ENCODE results near the gene TAS1R2. TPM values are rescaled to one million over a fixed set of nuclear protein-coding genes. Genes with fewer than 3 reads are reported as not detected.

The TAS1R2 gene

DNA sequence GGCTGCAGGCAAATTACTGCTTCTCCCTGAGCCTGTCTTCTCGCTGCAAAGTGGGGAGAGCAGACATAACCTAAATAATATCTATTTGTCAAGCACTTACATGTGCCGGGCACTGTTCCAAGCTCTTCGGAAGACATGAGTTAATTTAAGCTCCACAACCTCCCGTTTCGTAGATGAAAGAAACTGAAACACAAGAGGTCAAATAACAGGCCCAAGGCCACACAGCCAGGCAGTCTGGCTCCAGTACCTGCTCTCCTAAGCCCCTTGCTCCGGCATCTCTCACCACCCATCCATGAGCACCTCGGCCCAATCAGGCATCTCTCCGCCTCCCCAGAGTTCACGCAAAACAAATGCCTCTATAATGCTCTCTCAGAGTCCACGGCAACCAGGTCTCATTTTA lies 65.4 kb downstream of the TAS1R2 start:
- Histone ChIP-seq H3K4me3 (replicated peaks; ENCODE audit: insufficient read depth, low read length) (no peak overlapping the region), H3K27ac (replicated peaks) (no peak overlapping the region), H3K27me3 (ENCODE audit: insufficient read depth, poor library complexity, severe bottlenecking) (no peaks in the 10 kb centered on the region)
- TF ChIP-seq, protein P1, sequence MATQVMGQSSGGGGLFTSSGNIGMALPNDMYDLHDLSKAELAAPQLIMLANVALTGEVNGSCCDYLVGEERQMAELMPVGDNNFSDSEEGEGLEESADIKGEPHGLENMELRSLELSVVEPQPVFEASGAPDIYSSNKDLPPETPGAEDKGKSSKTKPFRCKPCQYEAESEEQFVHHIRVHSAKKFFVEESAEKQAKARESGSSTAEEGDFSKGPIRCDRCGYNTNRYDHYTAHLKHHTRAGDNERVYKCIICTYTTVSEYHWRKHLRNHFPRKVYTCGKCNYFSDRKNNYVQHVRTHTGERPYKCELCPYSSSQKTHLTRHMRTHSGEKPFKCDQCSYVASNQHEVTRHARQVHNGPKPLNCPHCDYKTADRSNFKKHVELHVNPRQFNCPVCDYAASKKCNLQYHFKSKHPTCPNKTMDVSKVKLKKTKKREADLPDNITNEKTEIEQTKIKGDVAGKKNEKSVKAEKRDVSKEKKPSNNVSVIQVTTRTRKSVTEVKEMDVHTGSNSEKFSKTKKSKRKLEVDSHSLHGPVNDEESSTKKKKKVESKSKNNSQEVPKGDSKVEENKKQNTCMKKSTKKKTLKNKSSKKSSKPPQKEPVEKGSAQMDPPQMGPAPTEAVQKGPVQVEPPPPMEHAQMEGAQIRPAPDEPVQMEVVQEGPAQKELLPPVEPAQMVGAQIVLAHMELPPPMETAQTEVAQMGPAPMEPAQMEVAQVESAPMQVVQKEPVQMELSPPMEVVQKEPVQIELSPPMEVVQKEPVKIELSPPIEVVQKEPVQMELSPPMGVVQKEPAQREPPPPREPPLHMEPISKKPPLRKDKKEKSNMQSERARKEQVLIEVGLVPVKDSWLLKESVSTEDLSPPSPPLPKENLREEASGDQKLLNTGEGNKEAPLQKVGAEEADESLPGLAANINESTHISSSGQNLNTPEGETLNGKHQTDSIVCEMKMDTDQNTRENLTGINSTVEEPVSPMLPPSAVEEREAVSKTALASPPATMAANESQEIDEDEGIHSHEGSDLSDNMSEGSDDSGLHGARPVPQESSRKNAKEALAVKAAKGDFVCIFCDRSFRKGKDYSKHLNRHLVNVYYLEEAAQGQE (IDR thresholded peaks at IDR 0.05; ENCODE audit: insufficient replicate concordance, low read depth): no peak
- TF ChIP-seq SPI1 (IDR thresholded peaks at IDR 0.05; ENCODE audit: borderline replicate concordance, low read depth): no peak
- no peak for TF ChIP-seq GABPA (IDR thresholded peaks at IDR 0.05; ENCODE audit: low read depth)
- no peak for TF ChIP-seq POLR2AphosphoS5 (IDR thresholded peaks at IDR 0.05; ENCODE audit: low read depth)
- TF ChIP-seq, protein P2, sequence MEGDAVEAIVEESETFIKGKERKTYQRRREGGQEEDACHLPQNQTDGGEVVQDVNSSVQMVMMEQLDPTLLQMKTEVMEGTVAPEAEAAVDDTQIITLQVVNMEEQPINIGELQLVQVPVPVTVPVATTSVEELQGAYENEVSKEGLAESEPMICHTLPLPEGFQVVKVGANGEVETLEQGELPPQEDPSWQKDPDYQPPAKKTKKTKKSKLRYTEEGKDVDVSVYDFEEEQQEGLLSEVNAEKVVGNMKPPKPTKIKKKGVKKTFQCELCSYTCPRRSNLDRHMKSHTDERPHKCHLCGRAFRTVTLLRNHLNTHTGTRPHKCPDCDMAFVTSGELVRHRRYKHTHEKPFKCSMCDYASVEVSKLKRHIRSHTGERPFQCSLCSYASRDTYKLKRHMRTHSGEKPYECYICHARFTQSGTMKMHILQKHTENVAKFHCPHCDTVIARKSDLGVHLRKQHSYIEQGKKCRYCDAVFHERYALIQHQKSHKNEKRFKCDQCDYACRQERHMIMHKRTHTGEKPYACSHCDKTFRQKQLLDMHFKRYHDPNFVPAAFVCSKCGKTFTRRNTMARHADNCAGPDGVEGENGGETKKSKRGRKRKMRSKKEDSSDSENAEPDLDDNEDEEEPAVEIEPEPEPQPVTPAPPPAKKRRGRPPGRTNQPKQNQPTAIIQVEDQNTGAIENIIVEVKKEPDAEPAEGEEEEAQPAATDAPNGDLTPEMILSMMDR (IDR thresholded peaks at IDR 0.05; ENCODE audit: insufficient read depth, low read length): no peak
- DNase-seq (ENCODE audit: low read depth in 1 of 2, low spot score in 1 of 2): no peak

DNA sequence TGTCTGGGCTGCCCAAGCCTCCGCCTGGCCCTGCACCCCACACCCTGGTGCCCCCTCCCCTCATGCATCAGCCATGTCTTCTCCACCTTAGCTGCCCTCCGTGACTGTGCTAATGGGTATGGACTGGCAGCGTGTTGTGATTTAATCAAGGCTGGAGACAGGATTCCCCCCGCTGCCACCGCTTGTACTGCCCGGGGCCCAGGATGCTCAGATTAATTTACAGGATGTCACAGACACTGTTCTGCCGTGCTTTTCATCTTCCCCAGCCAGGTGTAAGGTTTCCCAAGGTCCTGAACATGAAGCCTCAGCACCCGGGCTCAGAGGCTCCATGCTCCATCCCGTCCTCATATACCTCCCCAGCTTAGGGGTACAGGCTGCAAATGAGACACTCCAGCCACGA lies 66.3 kb downstream of the TAS1R2 start:
- Histone ChIP-seq H3K4me3 (replicated peaks; ENCODE audit: insufficient read depth, low read length) (no peak overlapping the region), H3K27ac (replicated peaks) (no peak overlapping the region), H3K27me3 (ENCODE audit: insufficient read depth, poor library complexity, severe bottlenecking) (no peaks in the 10 kb centered on the region)
- TF ChIP-seq, protein P1 (IDR thresholded peaks at IDR 0.05; ENCODE audit: insufficient replicate concordance, low read depth): no peak
- TF ChIP-seq GABPA (IDR thresholded peaks at IDR 0.05; ENCODE audit: low read depth) (no peak), SPI1 (IDR thresholded peaks at IDR 0.05; ENCODE audit: borderline replicate concordance, low read depth) (no peak), POLR2AphosphoS5 (IDR thresholded peaks at IDR 0.05; ENCODE audit: low read depth) (no peak)
- TF ChIP-seq, protein P2 (IDR thresholded peaks at IDR 0.05; ENCODE audit: insufficient read depth, low read length): no peak
- no peak for DNase-seq (ENCODE audit: low read depth in 1 of 2, low spot score in 1 of 2)

DNA sequence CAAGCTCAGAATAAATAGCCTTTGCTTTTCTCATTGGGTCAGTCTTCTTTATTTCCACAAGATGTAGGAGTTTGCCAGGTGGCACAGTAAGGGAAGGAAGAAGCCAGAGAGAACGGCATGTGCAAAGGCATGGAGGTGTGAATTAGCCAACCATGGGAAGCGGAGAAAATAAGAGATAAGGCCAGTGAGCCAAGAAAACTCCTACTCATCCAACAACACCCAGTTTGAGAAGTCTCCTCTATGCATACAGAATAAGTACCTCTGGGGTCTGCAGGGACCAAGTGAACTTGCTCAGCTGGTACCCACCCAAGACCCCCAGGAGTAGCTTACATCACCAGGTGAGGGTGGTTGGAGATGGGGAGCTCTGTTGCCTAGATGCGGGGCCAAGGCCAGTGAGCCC lies 66.7 kb downstream of the TAS1R2 start:
- TF ChIP-seq, protein P1 (IDR thresholded peaks at IDR 0.05; ENCODE audit: insufficient replicate concordance, low read depth): no peak
- TF ChIP-seq POLR2AphosphoS5 (IDR thresholded peaks at IDR 0.05; ENCODE audit: low read depth) (no peak), SPI1 (IDR thresholded peaks at IDR 0.05; ENCODE audit: borderline replicate concordance, low read depth) (no peak), GABPA (IDR thresholded peaks at IDR 0.05; ENCODE audit: low read depth) (no peak)
- TF ChIP-seq, protein P2 (IDR thresholded peaks at IDR 0.05; ENCODE audit: insufficient read depth, low read length): no peak
- Histone ChIP-seq H3K4me3 (replicated peaks; ENCODE audit: insufficient read depth, low read length) (no peak overlapping the region), H3K27me3 (ENCODE audit: insufficient read depth, poor library complexity, severe bottlenecking) (no peaks in the 10 kb centered on the region), H3K27ac (replicated peaks) (no peak overlapping the region)
- DNase-seq (ENCODE audit: low read depth in 1 of 2, low spot score in 1 of 2): no peak

Small RNA genes within 50 kb of the gene (microRNA-seq; reads per million reads assigned to microRNA genes)
- gene MIR1290: not detected
- gene MIR4695: not detected

Data from HL-60 (cell line).